Ishikawa (cell line): ENCODE measurements around the gene RABGAP1L.

Experiments used
- CREB1 ChIP-seq: IDR thresholded peaks from 2 replicates; pipeline ENCODE4 v1.6.1; 2012; ENCODE audit warnings: low read depth
- EP300 ChIP-seq: IDR thresholded peaks from 2 replicates; pipeline ENCODE4 v1.6.1; 2012; ENCODE audit warnings: borderline replicate concordance
- RAD21 ChIP-seq: IDR thresholded peaks from 2 replicates; pipeline ENCODE4 v1.6.1; 2012; ENCODE audit warnings: low read depth
- TAF1 ChIP-seq: IDR thresholded peaks from 2 replicates; pipeline ENCODE4 v1.6.1; 2012; ENCODE audit warnings: low read depth, mild to moderate bottlenecking
- TEAD4 ChIP-seq: IDR thresholded peaks from 2 replicates; pipeline ENCODE4 v1.6.1; 2012
- ZBTB7A ChIP-seq: IDR thresholded peaks from 2 replicates; pipeline ENCODE4 v1.6.1; 2012; ENCODE audit warnings: low read depth
- TF ChIP-seq, protein P1 (sequence below): IDR thresholded peaks from 2 replicates; pipeline ENCODE4 v1.6.1; 2012; ENCODE audit warnings: low read depth, mild to moderate bottlenecking
- TF ChIP-seq, protein P2 (sequence below): IDR thresholded peaks from 2 replicates; pipeline ENCODE4 v1.6.1; 2012

DNA sequence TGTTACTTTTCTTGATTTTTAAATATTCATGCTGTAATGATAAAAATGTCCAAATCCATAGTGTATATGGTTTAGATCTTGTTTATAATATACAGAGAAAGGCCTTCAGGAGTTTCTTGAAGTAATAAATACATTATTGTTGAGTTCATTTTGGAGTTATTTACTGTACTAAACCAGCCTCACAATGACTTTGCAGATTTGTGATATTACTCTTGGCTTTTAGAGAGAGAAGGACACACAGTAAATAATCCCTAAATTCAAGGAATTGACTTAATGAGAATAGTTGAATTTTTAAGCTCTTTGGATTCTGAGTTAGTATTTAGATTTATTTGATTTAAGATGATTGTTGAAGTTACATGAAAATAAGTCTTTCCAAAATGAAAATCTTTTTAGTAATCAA is 38.9 kb downstream of the RABGAP1L start:
- no peak for TF ChIP-seq EP300
- no peak for TF ChIP-seq TAF1
- no peak for TF ChIP-seq ZBTB7A
- TF ChIP-seq, protein P1, sequence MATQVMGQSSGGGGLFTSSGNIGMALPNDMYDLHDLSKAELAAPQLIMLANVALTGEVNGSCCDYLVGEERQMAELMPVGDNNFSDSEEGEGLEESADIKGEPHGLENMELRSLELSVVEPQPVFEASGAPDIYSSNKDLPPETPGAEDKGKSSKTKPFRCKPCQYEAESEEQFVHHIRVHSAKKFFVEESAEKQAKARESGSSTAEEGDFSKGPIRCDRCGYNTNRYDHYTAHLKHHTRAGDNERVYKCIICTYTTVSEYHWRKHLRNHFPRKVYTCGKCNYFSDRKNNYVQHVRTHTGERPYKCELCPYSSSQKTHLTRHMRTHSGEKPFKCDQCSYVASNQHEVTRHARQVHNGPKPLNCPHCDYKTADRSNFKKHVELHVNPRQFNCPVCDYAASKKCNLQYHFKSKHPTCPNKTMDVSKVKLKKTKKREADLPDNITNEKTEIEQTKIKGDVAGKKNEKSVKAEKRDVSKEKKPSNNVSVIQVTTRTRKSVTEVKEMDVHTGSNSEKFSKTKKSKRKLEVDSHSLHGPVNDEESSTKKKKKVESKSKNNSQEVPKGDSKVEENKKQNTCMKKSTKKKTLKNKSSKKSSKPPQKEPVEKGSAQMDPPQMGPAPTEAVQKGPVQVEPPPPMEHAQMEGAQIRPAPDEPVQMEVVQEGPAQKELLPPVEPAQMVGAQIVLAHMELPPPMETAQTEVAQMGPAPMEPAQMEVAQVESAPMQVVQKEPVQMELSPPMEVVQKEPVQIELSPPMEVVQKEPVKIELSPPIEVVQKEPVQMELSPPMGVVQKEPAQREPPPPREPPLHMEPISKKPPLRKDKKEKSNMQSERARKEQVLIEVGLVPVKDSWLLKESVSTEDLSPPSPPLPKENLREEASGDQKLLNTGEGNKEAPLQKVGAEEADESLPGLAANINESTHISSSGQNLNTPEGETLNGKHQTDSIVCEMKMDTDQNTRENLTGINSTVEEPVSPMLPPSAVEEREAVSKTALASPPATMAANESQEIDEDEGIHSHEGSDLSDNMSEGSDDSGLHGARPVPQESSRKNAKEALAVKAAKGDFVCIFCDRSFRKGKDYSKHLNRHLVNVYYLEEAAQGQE = no peak
- TF ChIP-seq, protein P2, sequence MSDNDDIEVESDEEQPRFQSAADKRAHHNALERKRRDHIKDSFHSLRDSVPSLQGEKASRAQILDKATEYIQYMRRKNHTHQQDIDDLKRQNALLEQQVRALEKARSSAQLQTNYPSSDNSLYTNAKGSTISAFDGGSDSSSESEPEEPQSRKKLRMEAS = no peak
- TF ChIP-seq CREB1 = no peak
- no peak for TF ChIP-seq RAD21
- no peak for TF ChIP-seq TEAD4
